HepG2 (cell line): ENCODE data around the gene ARHGEF12. TPM values are rescaled to one million over a fixed set of nuclear protein-coding genes. Genes with fewer than 3 reads are reported as not detected.

Experiments
- ATRX ChIP-seq: sonication (generic); formaldehyde crosslinking; IDR thresholded peaks from 2 replicates; pipeline ENCODE4 v1.4.0; 2020; ENCODE audit warnings: missing genetic modification reagents, borderline replicate concordance
- CHD2 ChIP-seq: IDR thresholded peaks from 2 replicates; pipeline ENCODE4 v1.6.1; 2011; ENCODE audit warnings: low read depth, low read length, improper control_type of control experiment
- ELF4 ChIP-seq: sonication (generic); formaldehyde crosslinking; IDR thresholded peaks from 2 replicates; pipeline ENCODE4 v1.5.0; 2020; ENCODE audit warnings: missing genetic modification reagents, mild to moderate bottlenecking, moderate library complexity, borderline replicate concordance
- KDM3A ChIP-seq: IDR thresholded peaks from 2 replicates; pipeline ENCODE4 v1.6.1; 2018; ENCODE audit warnings: low read depth, missing compliant biosample characterization
- KDM6A ChIP-seq: IDR thresholded peaks from 2 replicates; pipeline ENCODE4 v1.6.1; 2016; ENCODE audit warnings: low read depth
- MATR3 ChIP-seq: sonication (generic); formaldehyde crosslinking; IDR thresholded peaks from 2 replicates; pipeline ENCODE4 v1.4.0; 2020; ENCODE audit warnings: missing genetic modification reagents
- SKIL ChIP-seq: sonication (generic); formaldehyde crosslinking; IDR thresholded peaks from 2 replicates; pipeline ENCODE4 v1.8.0; 2022; ENCODE audit warnings: missing genetic modification reagents, mild to moderate bottlenecking, moderate library complexity, borderline replicate concordance
- SNAPC2 ChIP-seq: sonication (generic); formaldehyde crosslinking; IDR thresholded peaks from 2 replicates; pipeline ENCODE4 v1.8.1; 2022; ENCODE audit warnings: mild to moderate bottlenecking, missing genetic modification reagents
- SOX5 ChIP-seq: IDR thresholded peaks from 2 replicates; pipeline ENCODE4 v1.6.1; 2016; ENCODE audit warnings: borderline replicate concordance
- TAF1 ChIP-seq: sonication (generic); formaldehyde crosslinking; IDR thresholded peaks from 2 replicates; pipeline ENCODE4 v1.4.0; 2020; ENCODE audit warnings: missing genetic modification reagents
- TEAD3 ChIP-seq: optimal IDR thresholded peaks from 2 replicates; pipeline ENCODE3; 2016; ENCODE audit warnings: borderline replicate concordance
- ZNF205 ChIP-seq: IDR thresholded peaks from 2 replicates; pipeline ENCODE4 v1.6.1; 2018; ENCODE audit warnings: missing biosample characterization, missing genetic modification reagents
- ZNF256 ChIP-seq: sonication (generic); formaldehyde crosslinking; conservative IDR thresholded peaks from 2 replicates; pipeline ENCODE4 v1.4.0; 2020; ENCODE audit warnings: missing genetic modification reagents
- ZNF629 ChIP-seq: sonication (generic); formaldehyde crosslinking; conservative IDR thresholded peaks from 2 replicates; pipeline ENCODE4 v1.5.0; 2020; ENCODE audit warnings: missing genetic modification reagents
- ZNF674 ChIP-seq: sonication (generic); formaldehyde crosslinking; IDR thresholded peaks from 2 replicates; pipeline ENCODE4 v1.5.0; 2020; ENCODE audit warnings: low read depth, mild to moderate bottlenecking, missing genetic modification reagents
- ZNF746 ChIP-seq: sonication (generic); formaldehyde crosslinking; IDR thresholded peaks from 2 replicates; pipeline ENCODE4 v1.8.0; 2022; ENCODE audit warnings: mild to moderate bottlenecking, missing genetic modification reagents
- ZNF878 ChIP-seq: sonication (generic); formaldehyde crosslinking; IDR thresholded peaks from 2 replicates; pipeline ENCODE4 v1.8.1; 2023; ENCODE audit warnings: mild to moderate bottlenecking, missing genetic modification reagents, moderate library complexity
- ZNF879 ChIP-seq: sonication (generic); formaldehyde crosslinking; IDR thresholded peaks from 2 replicates; pipeline ENCODE4 v1.8.1; 2023; ENCODE audit warnings: missing genetic modification reagents
- ZSCAN29 ChIP-seq: sonication (generic); formaldehyde crosslinking; conservative IDR thresholded peaks from 2 replicates; pipeline ENCODE4 v1.4.0; 2020; ENCODE audit warnings: mild to moderate bottlenecking, missing genetic modification reagents
- ZSCAN5A ChIP-seq: sonication (generic); formaldehyde crosslinking; IDR thresholded peaks from 2 replicates; pipeline ENCODE4 v1.8.0; 2022; ENCODE audit warnings: mild to moderate bottlenecking, missing genetic modification reagents, borderline replicate concordance
- polyA plus RNA-seq, 8 experiments: library from polyadenylated mRNA; depleted of rRNA in 3 of 8; stranded (reverse) in 7 of 8; unstranded in 1 of 8; fragments of >200 nt; fragmentation: Illumina TruSeq in 4 of 8; extraction: Trizol in 4 of 8; gene quantifications; 2 replicates each; pipeline versions ENCODE4 v1.2.1 to v1.2.3, GENCODE V29; 2011 to 2016; ENCODE audit warnings: low read depth in 4 of 8, missing spikeins in 1 of 8, mixed read lengths in 1 of 8; ENCODE audit not compliant: insufficient read depth in 1 of 8
- total RNA-seq, 5 experiments: library from RNA; depleted of rRNA; stranded (reverse); fragments of >200 nt; fragmentation: Illumina TruSeq; extraction: Trizol; gene quantifications; 2 replicates each; pipeline ENCODE4 v1.2.3, GENCODE V29; 2016; ENCODE audit warnings: low read depth in 1 of 5
- TF ChIP-seq, protein P1 (sequence below): sonication (generic); formaldehyde crosslinking; IDR thresholded peaks from 2 replicates; pipeline ENCODE4 v1.4.0; 2020; ENCODE audit warnings: mild to moderate bottlenecking, missing genetic modification reagents, borderline replicate concordance
- TF ChIP-seq, protein P2 (sequence below): sonication (generic); formaldehyde crosslinking; IDR thresholded peaks from 2 replicates; pipeline ENCODE4 v1.8.0; 2022; ENCODE audit warnings: missing genetic modification reagents, low read depth, mild to moderate bottlenecking, borderline replicate concordance
- TF ChIP-seq, protein P3 (sequence below), 2 experiments: fragments of 450-650 bp in 1 of 2; sonication (generic) in 1 of 2; formaldehyde crosslinking; IDR thresholded peaks; 2 replicates each; pipeline versions ENCODE4 v1.5.0 to v1.8.0; 2020 to 2022; ENCODE audit warnings: mild to moderate bottlenecking in 1 of 2, missing genetic modification reagents in 1 of 2

ARHGEF12 gene
- total and polyA plus RNA-seq, 2 of the 13 experiments (the other 11 are each of a cell fraction or from before 2014, with no cell fraction given): 17.9 to 54.4 TPM

DNA sequence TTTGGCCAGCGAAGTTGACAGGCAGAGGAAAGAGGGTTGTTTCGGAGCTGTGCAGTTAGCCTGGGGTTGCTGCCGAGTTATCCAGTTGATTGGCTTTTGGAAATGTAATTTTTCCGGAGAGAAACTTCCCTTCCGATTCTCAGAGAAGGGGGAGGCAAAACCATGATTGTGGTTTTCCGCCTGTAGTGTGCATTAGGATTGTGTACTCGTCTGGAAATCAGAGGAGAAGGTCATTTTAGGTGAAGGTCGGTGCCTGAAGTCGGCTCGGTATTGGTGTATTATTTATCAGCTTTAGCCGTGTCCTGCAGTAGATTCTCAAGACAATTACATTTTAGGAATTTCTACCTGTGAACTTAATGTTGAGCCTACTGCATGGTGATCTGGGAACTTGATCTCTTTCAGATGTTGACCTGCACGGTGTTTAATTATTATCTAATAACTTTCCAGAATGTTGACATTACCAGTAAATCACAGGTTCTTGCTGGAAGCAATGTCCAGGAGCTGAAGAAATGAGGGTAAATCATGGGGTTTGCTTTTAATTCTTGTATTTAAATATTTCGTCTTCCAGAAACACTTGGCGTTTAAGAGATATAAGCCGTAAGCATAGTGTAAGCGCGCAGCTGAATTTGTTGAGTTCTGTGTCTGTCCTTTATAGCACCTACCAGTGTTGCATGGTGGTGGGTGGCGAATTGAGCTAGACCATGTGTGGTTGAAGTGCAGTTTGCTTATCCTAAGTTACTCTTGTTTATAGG lies 1.3 kb downstream of the ARHGEF12 start (continued):
- TF ChIP-seq, protein P1, sequence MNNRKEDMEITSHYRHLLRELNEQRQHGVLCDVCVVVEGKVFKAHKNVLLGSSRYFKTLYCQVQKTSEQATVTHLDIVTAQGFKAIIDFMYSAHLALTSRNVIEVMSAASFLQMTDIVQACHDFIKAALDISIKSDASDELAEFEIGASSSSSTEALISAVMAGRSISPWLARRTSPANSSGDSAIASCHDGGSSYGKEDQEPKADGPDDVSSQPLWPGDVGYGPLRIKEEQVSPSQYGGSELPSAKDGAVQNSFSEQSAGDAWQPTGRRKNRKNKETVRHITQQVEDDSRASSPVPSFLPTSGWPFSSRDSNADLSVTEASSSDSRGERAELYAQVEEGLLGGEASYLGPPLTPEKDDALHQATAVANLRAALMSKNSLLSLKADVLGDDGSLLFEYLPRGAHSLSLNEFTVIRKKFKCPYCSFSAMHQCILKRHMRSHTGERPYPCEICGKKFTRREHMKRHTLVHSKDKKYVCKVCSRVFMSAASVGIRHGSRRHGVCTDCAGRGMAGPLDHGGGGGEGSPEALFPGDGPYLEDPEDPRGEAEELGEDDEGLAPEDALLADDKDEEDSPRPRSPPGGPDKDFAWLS: no peak
- no peak for TF ChIP-seq KDM3A (CRISPR knock-in tag)
- TF ChIP-seq CHD2: no peak
- peak; percentile 34; the same call in 1 of the 2 replicates for TF ChIP-seq SNAPC2 (CRISPR knock-in tag)
- TF ChIP-seq SKIL (CRISPR knock-in tag): 0 out of 2 replicates have a peak, but pooled peaks have one; percentile 11
- TF ChIP-seq KDM6A: no peak
- TF ChIP-seq, protein P2, sequence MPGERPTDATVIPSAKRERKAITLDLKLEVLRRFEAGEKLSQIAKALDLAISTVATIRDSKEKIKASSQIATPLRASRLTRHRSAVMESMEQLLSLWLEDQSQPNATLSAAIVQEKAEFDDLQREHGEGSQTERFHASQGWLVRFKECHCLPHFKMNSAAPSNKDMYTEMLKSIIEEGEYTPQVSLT (CRISPR knock-in tag): no peak
- no peak for TF ChIP-seq ZNF746 (CRISPR knock-in tag)
- TF ChIP-seq ZNF674: no peak
- TF ChIP-seq ZNF878 (CRISPR knock-in tag): no peak
- no peak for TF ChIP-seq ATRX (CRISPR knock-in tag)
- TF ChIP-seq ZNF879 (CRISPR knock-in tag): no peak
- TF ChIP-seq ZSCAN5A: no peak
- TF ChIP-seq SOX5 (CRISPR knock-in tag): no peak
- TF ChIP-seq MATR3 (CRISPR knock-in tag): no peak
- TF ChIP-seq ZNF205 (CRISPR knock-in tag): no peak
- no peak for TF ChIP-seq TAF1 (CRISPR knock-in tag)
- no peak for TF ChIP-seq ZSCAN29 (CRISPR knock-in tag)
- TF ChIP-seq ZNF629 (CRISPR knock-in tag): no peak
- TF ChIP-seq ZNF256 (CRISPR knock-in tag): no peak
- TF ChIP-seq, protein P3, sequence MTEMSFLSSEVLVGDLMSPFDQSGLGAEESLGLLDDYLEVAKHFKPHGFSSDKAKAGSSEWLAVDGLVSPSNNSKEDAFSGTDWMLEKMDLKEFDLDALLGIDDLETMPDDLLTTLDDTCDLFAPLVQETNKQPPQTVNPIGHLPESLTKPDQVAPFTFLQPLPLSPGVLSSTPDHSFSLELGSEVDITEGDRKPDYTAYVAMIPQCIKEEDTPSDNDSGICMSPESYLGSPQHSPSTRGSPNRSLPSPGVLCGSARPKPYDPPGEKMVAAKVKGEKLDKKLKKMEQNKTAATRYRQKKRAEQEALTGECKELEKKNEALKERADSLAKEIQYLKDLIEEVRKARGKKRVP (CRISPR knock-in tag; IDR thresholded peaks at IDR 0.05): peak in 1 of 2 experiments; percentile 12; a peak in 1 of 4 replicates
- no peak for TF ChIP-seq ELF4 (CRISPR knock-in tag)
- no peak for TF ChIP-seq TEAD3
